ENCODE data around the gene RAB5A. TPM values are rescaled to one million over a fixed set of nuclear protein-coding genes. Genes with fewer than 3 reads are reported as not detected.

The RAB5A gene
- total RNA-seq, 1 experiment from 2014 or later: 86.8 TPM

DNA sequence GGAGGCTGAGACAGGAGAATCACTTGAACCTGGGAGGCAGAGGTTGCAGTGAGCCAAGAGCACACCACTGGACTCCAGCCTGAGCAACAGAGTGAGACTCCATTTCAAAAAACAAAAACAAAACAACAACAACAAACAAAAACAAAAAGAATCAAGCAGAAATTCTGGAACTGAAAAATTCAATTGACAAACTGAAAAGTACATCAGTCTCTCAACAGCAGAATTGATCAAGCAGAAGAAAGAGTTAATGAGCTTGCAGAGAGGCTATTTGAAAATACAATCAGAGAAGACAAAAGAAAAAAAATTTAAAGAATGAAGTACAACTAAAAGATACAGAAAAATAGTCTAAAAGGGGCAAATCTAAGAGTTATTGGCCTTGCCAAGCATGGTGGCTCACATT is 35.4 kb upstream of the RAB5A start:
- Histone ChIP-seq H3K9ac (ENCODE audit: low read length) (no peak overlapping the region), H3K36me3 (ENCODE audit: low read depth, low read length) (no peaks in the 10 kb centered on the region), H3K4me1 (ENCODE audit: insufficient read depth, low read length) (no peaks in the 10 kb centered on the region), H2AFZ (ENCODE audit: low read length) (no peak overlapping the region), H3K9me3 (ENCODE audit: low read length) (no peaks in the 10 kb centered on the region), H3K27ac (ENCODE audit: low read length) (no peak overlapping the region), H4K20me1 (ENCODE audit: low read length) (no peaks in the 10 kb centered on the region), H3F3A (ENCODE audit: low read length, unreplicated experiment) (no peaks in the 10 kb centered on the region), H3K4me3 (ENCODE audit: low read length) (no peak overlapping the region), H3K4me2 (ENCODE audit: low read length) (no peak overlapping the region), H3K27me3 (ENCODE audit: low read length) (no peaks in the 10 kb centered on the region), H3K9me2 (replicated peaks; ENCODE audit: low read length) (no peaks in the 10 kb centered on the region), H3K79me2 (ENCODE audit: low read length) (no peaks in the 10 kb centered on the region)
- ChIA-PET POLR2A (ENCODE audit: unreplicated experiment) (no interaction called here), CTCF (no interaction called here)
- no peak for ATAC-seq
- no TSS peak for BruUV-seq (replicated peaks)
- no peak for DNase-seq
- TF ChIP-seq EZH2 (IDR thresholded peaks at IDR 0.05; ENCODE audit: low read length, unreplicated experiment) (no peak), EZH2phosphoT487 (IDR thresholded peaks at IDR 0.05; ENCODE audit: borderline replicate concordance, low read length) (no peak)
- TF ChIP-seq, protein P1, sequence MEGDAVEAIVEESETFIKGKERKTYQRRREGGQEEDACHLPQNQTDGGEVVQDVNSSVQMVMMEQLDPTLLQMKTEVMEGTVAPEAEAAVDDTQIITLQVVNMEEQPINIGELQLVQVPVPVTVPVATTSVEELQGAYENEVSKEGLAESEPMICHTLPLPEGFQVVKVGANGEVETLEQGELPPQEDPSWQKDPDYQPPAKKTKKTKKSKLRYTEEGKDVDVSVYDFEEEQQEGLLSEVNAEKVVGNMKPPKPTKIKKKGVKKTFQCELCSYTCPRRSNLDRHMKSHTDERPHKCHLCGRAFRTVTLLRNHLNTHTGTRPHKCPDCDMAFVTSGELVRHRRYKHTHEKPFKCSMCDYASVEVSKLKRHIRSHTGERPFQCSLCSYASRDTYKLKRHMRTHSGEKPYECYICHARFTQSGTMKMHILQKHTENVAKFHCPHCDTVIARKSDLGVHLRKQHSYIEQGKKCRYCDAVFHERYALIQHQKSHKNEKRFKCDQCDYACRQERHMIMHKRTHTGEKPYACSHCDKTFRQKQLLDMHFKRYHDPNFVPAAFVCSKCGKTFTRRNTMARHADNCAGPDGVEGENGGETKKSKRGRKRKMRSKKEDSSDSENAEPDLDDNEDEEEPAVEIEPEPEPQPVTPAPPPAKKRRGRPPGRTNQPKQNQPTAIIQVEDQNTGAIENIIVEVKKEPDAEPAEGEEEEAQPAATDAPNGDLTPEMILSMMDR (conservative IDR thresholded peaks at IDR 0.05; ENCODE audit: low read depth, low read length): no peak
- intact Hi-C loops (cut with micrococcal nuclease): no loop called here

DNA sequence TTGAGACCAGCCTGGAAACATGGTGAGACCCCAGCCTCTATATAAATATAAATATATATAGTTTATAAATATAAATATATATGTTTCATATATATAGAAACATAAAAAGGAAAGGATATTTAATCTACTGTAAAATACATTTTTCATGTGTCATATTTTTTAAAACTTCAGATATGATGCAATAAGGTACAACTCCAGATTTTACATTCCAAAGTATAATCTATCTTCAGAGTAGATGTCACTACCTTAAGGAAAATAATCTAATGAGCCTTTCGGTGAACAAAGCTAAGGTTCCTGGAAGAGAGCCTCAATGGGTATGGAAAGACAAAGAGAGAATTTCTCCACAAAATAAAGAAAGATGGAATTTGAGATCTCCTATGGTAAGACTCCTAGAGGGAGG is 29.7 kb upstream of the RAB5A start:
- no peaks in the 10 kb centered on the region for H3K36me3 ChIP-seq (ENCODE audit: low read depth, low read length)
- no peaks in the 10 kb centered on the region for H3K27me3 ChIP-seq (ENCODE audit: low read length)
- H3K9me3 ChIP-seq (ENCODE audit: low read length): no peaks in the 10 kb centered on the region
- ChIA-PET POLR2A (ENCODE audit: unreplicated experiment) (no interaction called here), CTCF (no interaction called here)
- no peaks in the 10 kb centered on the region for H4K20me1 ChIP-seq (ENCODE audit: low read length)
- ATAC-seq: no peak
- no peak overlapping the region for H3K27ac ChIP-seq (ENCODE audit: low read length)
- intact Hi-C loops (cut with micrococcal nuclease): no loop called here
- BruUV-seq (replicated peaks): no TSS peak
- no peak overlapping the region for H3K9ac ChIP-seq (ENCODE audit: low read length)
- no peak for DNase-seq
- H3K4me1 ChIP-seq (ENCODE audit: insufficient read depth, low read length): no peaks in the 10 kb centered on the region
- H3K79me2 ChIP-seq (ENCODE audit: low read length): no peaks in the 10 kb centered on the region
- no peaks in the 10 kb centered on the region for H3F3A ChIP-seq (ENCODE audit: low read length, unreplicated experiment)
- H2AFZ ChIP-seq (ENCODE audit: low read length): no peak overlapping the region
- no peak for TF ChIP-seq EZH2 (IDR thresholded peaks at IDR 0.05; ENCODE audit: low read length, unreplicated experiment)
- TF ChIP-seq EZH2phosphoT487 (IDR thresholded peaks at IDR 0.05; ENCODE audit: borderline replicate concordance, low read length): no peak
- H3K4me2 ChIP-seq (ENCODE audit: low read length): no peak overlapping the region
- H3K9me2 ChIP-seq (replicated peaks; ENCODE audit: low read length): no peaks in the 10 kb centered on the region
- no peak overlapping the region for H3K4me3 ChIP-seq (ENCODE audit: low read length)

DNA sequence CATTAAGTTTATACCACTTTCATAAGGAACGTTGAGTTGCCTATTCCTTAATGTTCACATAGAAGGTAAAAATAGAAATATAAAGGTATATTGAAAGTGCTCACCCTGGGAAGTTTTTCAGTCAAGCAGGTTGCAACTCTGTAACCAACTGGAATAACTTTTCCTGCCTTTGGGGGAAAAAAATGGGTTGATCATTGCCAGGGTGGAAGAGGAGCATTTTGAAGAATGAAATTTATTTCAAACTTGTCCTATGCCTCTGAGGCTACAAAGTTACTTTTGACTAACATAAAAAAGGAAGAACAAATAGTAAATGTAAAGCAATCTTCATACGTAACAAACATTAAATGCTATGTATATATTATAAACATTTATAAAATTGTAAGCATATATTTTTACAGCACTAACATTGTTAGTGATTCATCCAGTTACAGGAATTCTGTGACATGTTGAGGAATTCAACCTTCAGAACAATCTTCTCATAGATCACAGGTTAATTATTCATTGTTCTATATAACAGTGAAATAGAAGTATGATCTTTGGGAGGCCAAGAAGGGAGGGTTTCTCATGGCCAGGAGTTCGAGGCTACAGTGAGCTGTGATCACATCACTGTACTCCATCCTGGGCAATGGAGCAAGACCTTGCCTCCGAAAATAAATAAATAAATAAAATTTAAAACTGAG is 26.4 kb upstream of the RAB5A start:
- H3K4me1 ChIP-seq (ENCODE audit: insufficient read depth, low read length): no peaks in the 10 kb centered on the region
- ChIA-PET CTCF (no interaction called here), POLR2A (ENCODE audit: unreplicated experiment) (no interaction called here)
- DNase-seq (no peak), ATAC-seq (peak; percentile 38; the same call in 1 of the 2 replicates)
- no TSS peak for BruUV-seq (replicated peaks)
- intact Hi-C loops (cut with micrococcal nuclease): no loop called here
- no peaks in the 10 kb centered on the region for H3K79me2 ChIP-seq (ENCODE audit: low read length)
- no peak overlapping the region for H3K27ac ChIP-seq (ENCODE audit: low read length)
- no peak overlapping the region for H3K4me3 ChIP-seq (ENCODE audit: low read length)
- H2AFZ ChIP-seq (ENCODE audit: low read length): no peak overlapping the region
- H4K20me1 ChIP-seq (ENCODE audit: low read length): no peaks in the 10 kb centered on the region
- H3K4me2 ChIP-seq (ENCODE audit: low read length): no peak overlapping the region
- H3F3A ChIP-seq (ENCODE audit: low read length, unreplicated experiment): no peaks in the 10 kb centered on the region
- no peaks in the 10 kb centered on the region for H3K36me3 ChIP-seq (ENCODE audit: low read depth, low read length)
- no peaks in the 10 kb centered on the region for H3K9me3 ChIP-seq (ENCODE audit: low read length)
- TF ChIP-seq, protein P1 (conservative IDR thresholded peaks at IDR 0.05; ENCODE audit: low read depth, low read length): no peak
- no peak for TF ChIP-seq EZH2 (IDR thresholded peaks at IDR 0.05; ENCODE audit: low read length, unreplicated experiment)
- TF ChIP-seq EZH2phosphoT487 (IDR thresholded peaks at IDR 0.05; ENCODE audit: borderline replicate concordance, low read length): no peak
- no peaks in the 10 kb centered on the region for H3K9me2 ChIP-seq (replicated peaks; ENCODE audit: low read length)
- H3K27me3 ChIP-seq (ENCODE audit: low read length): no peaks in the 10 kb centered on the region
- H3K9ac ChIP-seq (ENCODE audit: low read length): no peak overlapping the region

Data from PC-3 (cell line).